ENCODE results near the gene DYSF. TPM values are rescaled to one million over a fixed set of nuclear protein-coding genes. Genes with fewer than 3 reads are reported as not detected.

DYSF gene
- polyA plus RNA-seq, 6 donors from 2014 or later, result 0.09 to 3.2 TPM; not detected in 4

GRCh38 chr2:71596011-71596410 lies 142.7 kb downstream of the DYSF start:
- peaks cover 5 to 17% (median 9%) of the 10 kb centered on the region in 3 donors for H3K27me3 Mint-ChIP-seq
- no peaks in the 10 kb centered on the region for H3K9me3 Mint-ChIP-seq
- DNase-seq, result no peak
- H3K4me1 Mint-ChIP-seq, result no peaks in the 10 kb centered on the region
- H3K27ac Mint-ChIP-seq, result no peak overlapping the region
- H3K36me3 Mint-ChIP-seq, result no peaks in the 10 kb centered on the region
- no peak overlapping the region for H3K4me3 Mint-ChIP-seq
- no peak for ATAC-seq (ENCODE audit: low read depth in 2 of 2)

DNA sequence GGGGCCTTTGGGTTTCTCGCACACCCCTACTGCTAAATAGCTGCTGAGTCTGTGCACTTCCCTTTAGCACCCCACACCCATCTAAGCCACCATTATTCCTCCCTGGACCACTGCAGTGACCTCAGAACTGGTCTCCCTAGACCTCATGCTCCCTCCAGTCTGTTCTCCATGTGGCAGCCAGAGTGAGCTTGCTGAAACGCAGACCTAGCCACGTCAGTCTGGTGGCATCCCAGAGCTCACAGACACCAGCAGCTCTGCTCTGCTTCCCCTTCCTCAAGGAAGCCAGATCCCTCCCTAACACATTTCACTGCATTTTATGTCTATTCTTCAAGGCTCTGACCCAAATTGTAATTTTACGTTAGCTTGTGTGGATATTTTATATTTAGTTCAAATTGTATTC lies 144.4 kb downstream of the DYSF start:
- H3K9me3 Mint-ChIP-seq, result no peaks in the 10 kb centered on the region
- no peak for DNase-seq
- no peak overlapping the region for H3K27ac Mint-ChIP-seq
- no peak for ATAC-seq (ENCODE audit: low read depth in 2 of 2)
- peaks cover 13 to 35% (median 14%) of the 10 kb centered on the region in 3 donors for H3K27me3 Mint-ChIP-seq
- H3K4me3 Mint-ChIP-seq, result no peak overlapping the region
- no peaks in the 10 kb centered on the region for H3K4me1 Mint-ChIP-seq
- no peaks in the 10 kb centered on the region for H3K36me3 Mint-ChIP-seq

GRCh38 chr2:71598526-71598925 lies 145.2 kb downstream of the DYSF start:
- Mint-ChIP-seq H3K4me3 (no peak overlapping the region), H3K36me3 (no peaks in the 10 kb centered on the region)

DNA sequence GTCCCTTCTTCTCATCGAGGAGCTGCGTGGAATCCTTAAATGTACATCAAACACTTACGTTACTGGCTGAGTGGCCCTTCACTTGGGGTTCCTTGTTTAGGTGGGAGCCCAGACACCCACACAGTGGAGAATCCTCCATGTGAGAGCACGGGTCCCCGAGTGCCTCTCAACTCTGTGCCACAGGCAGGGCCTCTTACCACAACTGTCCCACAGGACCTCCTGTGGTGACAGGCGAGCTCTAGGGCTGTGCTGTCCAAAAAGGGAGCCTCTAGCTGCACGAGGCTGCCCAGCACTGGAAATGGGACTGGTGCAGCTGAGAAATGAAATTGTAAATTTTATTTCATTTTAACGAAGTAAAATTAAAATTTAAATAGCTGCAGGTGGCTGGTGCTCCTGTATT lies 145.7 kb downstream of the DYSF start:
- no peak overlapping the region for H3K27ac Mint-ChIP-seq
- no peak for DNase-seq

More at GRCh38 chr2:71598526-71598925, 145.2 kb downstream of the DYSF start:
- Mint-ChIP-seq H3K9me3 (no peaks in the 10 kb centered on the region), H3K4me1 (no peaks in the 10 kb centered on the region), H3K27me3 (peaks cover 18 to 43% (median 20%) of the 10 kb centered on the region in 3 donors), H3K27ac (peak overlapping the region in 1 of 6 donors; percentile 62)
- DNase-seq (no peak), ATAC-seq (ENCODE audit: low read depth in 2 of 2) (no peak)

DNA sequence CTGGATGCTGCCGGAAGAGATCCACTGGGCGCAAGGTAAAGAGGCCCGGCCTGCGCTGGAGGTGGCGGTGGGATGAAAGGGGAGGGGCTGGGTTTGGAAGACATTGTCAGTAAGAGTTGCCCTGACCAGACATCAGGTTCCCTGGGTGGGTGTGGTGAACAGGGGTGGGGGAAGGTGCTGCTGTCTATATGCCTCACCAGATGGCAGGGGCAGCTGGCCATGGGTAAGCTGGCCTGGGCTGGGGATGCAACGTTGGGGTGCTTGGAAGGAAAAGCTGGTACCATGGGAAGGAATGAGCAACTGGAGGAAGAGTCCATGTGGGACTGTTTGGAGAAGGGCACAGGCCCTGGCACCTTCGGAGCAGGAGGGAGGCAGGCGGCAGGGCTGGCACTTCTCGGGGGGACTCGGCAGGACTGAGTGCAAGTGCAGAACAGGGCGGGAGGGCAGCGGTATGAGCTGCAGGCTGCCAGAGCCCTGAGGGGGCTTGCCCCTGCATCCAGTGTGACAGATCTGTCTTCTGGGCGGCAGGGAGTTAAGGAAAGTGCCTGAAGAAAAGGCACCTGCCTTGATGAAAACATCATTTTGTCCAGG lies 146.4 kb downstream of the DYSF start:
- Mint-ChIP-seq H3K4me1 (no peaks in the 10 kb centered on the region), H3K27ac (no peak overlapping the region), H3K9me3 (no peaks in the 10 kb centered on the region), H3K27me3 (peaks cover 21 to 48% (median 26%) of the 10 kb centered on the region in 3 donors), H3K36me3 (no peaks in the 10 kb centered on the region), H3K4me3 (no peak overlapping the region)
- DNase-seq (no peak), ATAC-seq (ENCODE audit: low read depth in 2 of 2) (no peak)

More for the DNA sequence above, 145.7 kb downstream of the DYSF start:
- peaks cover 18 to 43% (median 20%) of the 10 kb centered on the region in 3 donors for H3K27me3 Mint-ChIP-seq
- H3K36me3 Mint-ChIP-seq, result no peaks in the 10 kb centered on the region
- no peak for ATAC-seq (ENCODE audit: low read depth in 2 of 2)
- H3K4me1 Mint-ChIP-seq, result no peaks in the 10 kb centered on the region
- no peaks in the 10 kb centered on the region for H3K9me3 Mint-ChIP-seq
- H3K4me3 Mint-ChIP-seq, result no peak overlapping the region

DNA sequence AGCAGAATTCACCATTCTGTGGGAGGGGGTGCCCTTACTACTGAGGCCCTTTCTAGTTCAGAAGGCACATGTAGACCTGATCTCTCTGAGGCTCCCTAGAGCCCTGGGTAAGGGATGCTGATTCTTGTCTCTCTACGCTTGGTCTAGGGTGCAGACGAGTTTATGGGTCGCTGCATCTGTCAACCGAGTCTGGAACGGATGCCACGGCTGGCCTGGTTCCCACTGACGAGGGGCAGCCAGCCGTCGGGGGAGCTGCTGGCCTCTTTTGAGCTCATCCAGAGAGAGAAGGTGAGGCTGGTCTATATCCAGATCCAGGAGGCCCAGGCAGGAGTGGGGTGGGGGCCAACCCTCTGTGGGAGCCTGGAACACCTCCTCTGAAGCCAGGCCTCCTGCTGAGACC lies 147.2 kb downstream of the DYSF start:
- Mint-ChIP-seq H3K9me3 (no peaks in the 10 kb centered on the region), H3K4me1 (no peaks in the 10 kb centered on the region), H3K4me3 (no peak overlapping the region), H3K27me3 (peaks cover 27 to 56% (median 32%) of the 10 kb centered on the region in 3 donors), H3K36me3 (no peaks in the 10 kb centered on the region), H3K27ac (no peak overlapping the region)
- ATAC-seq (ENCODE audit: low read depth in 2 of 2) (no peak), DNase-seq (no peak)

- Mint-ChIP-seq H3K27ac (no peak overlapping the region), H3K4me3 (no peak overlapping the region), H3K9me3 (no peaks in the 10 kb centered on the region), H3K27me3 (peaks cover 27 to 56% (median 32%) of the 10 kb centered on the region in 3 donors), H3K36me3 (no peaks in the 10 kb centered on the region), H3K4me1 (no peaks in the 10 kb centered on the region)
- no peak for ATAC-seq (ENCODE audit: low read depth in 2 of 2)
- no peak for DNase-seq
These were observed 148.1 kb downstream of the DYSF start for GRCh38 chr2:71601136-71602114.

- no peak overlapping the region for H3K4me3 Mint-ChIP-seq
- H3K4me1 Mint-ChIP-seq, result no peaks in the 10 kb centered on the region
- DNase-seq (no peak), ATAC-seq (ENCODE audit: low read depth in 2 of 2) (no peak)
- H3K27me3 Mint-ChIP-seq, result peaks cover 27 to 61% (median 32%) of the 10 kb centered on the region in 3 donors
- H3K27ac Mint-ChIP-seq, result no peak overlapping the region
- H3K36me3 Mint-ChIP-seq, result no peaks in the 10 kb centered on the region
- H3K9me3 Mint-ChIP-seq, result no peaks in the 10 kb centered on the region
These were observed 148.7 kb downstream of the DYSF start for GRCh38 chr2:71602115-71602495.

DNA sequence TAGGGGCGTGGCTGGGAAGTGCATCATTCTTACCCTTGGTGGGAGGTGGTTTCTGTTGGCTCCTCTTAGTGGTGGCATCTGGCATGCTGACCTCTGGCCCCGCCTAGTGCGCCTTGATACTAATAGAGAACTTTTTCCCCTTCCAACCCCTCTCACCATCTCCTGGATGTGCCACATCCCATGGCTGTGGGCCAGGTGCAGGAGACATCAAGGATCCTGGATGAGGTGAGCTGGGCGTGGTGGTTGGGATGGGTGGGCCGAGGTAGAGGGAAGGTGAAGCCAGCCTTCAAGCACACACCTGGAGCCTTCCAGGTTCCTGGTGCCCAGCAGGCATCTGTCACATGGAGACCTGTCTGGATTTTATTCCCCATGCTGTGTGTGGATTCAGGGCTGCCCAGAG lies 149.2 kb downstream of the DYSF start:
- Mint-ChIP-seq H3K27me3 (peaks cover 27 to 66% (median 32%) of the 10 kb centered on the region in 3 donors), H3K9me3 (no peaks in the 10 kb centered on the region), H3K4me1 (no peaks in the 10 kb centered on the region), H3K27ac (no peak overlapping the region), H3K4me3 (no peak overlapping the region), H3K36me3 (no peaks in the 10 kb centered on the region)
- DNase-seq (no peak), ATAC-seq (ENCODE audit: low read depth in 2 of 2) (no peak)

- H3K4me3 Mint-ChIP-seq, result no peak overlapping the region
- no peaks in the 10 kb centered on the region for H3K9me3 Mint-ChIP-seq
- no peaks in the 10 kb centered on the region for H3K36me3 Mint-ChIP-seq
- peaks cover 22 to 68% (median 39%) of the 10 kb centered on the region in 3 donors for H3K27me3 Mint-ChIP-seq
- DNase-seq (no peak), ATAC-seq (ENCODE audit: low read depth in 2 of 2) (no peak)
- no peaks in the 10 kb centered on the region for H3K4me1 Mint-ChIP-seq
- no peak overlapping the region for H3K27ac Mint-ChIP-seq
These were observed 150.0 kb downstream of the DYSF start for GRCh38 chr2:71603311-71603811.

GRCh38 chr2:71603851-71604725 lies 150.7 kb downstream of the DYSF start:
- no peaks in the 10 kb centered on the region for H3K9me3 Mint-ChIP-seq
- ATAC-seq (ENCODE audit: low read depth in 2 of 2), result no peak
- no peak overlapping the region for H3K27ac Mint-ChIP-seq
- H3K4me3 Mint-ChIP-seq, result no peak overlapping the region
- H3K36me3 Mint-ChIP-seq, result no peaks in the 10 kb centered on the region
- DNase-seq, result no peak
- no peaks in the 10 kb centered on the region for H3K4me1 Mint-ChIP-seq
- peaks cover 22 to 65% (median 39%) of the 10 kb centered on the region in 3 donors for H3K27me3 Mint-ChIP-seq

DNA sequence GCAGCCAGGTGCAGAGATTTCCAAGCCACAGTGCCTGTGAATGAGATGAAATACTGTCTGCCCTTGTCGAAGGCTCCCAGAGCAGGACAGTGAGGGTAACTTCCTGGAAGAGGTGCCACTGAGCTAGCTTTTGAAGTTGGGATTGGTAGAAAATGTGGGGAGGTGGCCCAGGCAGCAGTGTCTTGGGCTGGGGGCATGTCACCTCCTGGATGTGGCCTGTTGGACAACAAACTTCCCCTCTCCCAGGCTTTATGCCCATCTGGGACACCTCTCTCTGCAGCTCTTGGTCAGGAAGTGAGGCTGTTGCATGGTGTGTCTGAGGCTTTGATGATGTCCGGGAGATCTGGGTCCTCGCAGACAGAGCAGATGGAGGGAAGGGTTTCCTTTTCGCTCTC lies 151.4 kb downstream of the DYSF start:
- Mint-ChIP-seq H3K36me3 (no peaks in the 10 kb centered on the region), H3K4me3 (no peak overlapping the region), H3K27ac (no peak overlapping the region), H3K9me3 (no peaks in the 10 kb centered on the region), H3K4me1 (no peaks in the 10 kb centered on the region), H3K27me3 (peaks cover 22 to 61% (median 32%) of the 10 kb centered on the region in 3 donors)
- DNase-seq, result no peak
- no peak for ATAC-seq (ENCODE audit: low read depth in 2 of 2)

- H3K4me1 Mint-ChIP-seq, result no peaks in the 10 kb centered on the region
- no peak overlapping the region for H3K4me3 Mint-ChIP-seq
- no peak overlapping the region for H3K27ac Mint-ChIP-seq
- no peaks in the 10 kb centered on the region for H3K9me3 Mint-ChIP-seq
- DNase-seq, result no peak
- H3K36me3 Mint-ChIP-seq, result no peaks in the 10 kb centered on the region
- peaks cover 22 to 60% (median 30%) of the 10 kb centered on the region in 3 donors for H3K27me3 Mint-ChIP-seq
- no peak for ATAC-seq (ENCODE audit: low read depth in 2 of 2)
These were observed 151.8 kb downstream of the DYSF start for GRCh38 chr2:71605173-71605641.

Measured in naive B cell (primary cell).